Inflammatory macrophage treated with lipopolysaccharide for 4 hours (primary cell): ENCODE results near the gene PLAC8.

Experiments
- DNase-seq: peaks from one replicate; pipeline ENCODE4 v3.0.0-alpha.2; 2020

The PLAC8 gene

GRCh38 chr4:83114576-83114975, at the start of gene PLAC8:
TSS of gene PLAC8 (minus strand) at chr4:83114729. CDS start at chr4:83107921, 6,808 bp downstream.
- peak; percentile 69 for DNase-seq

GRCh38 chr4:83153417-83153816, 38.9 kb upstream of the PLAC8 start:
- peak; percentile 76 for DNase-seq

- DNase-seq, result peak; percentile 88
Observed at GRCh38 chr4:83152746-83153145, 38.2 kb upstream of the PLAC8 start.

- peak; percentile 49 for DNase-seq
Observed at GRCh38 chr4:83151651-83152050, 37.1 kb upstream of the PLAC8 start.

GRCh38 chr4:83150653-83151330, 36.3 kb upstream of the PLAC8 start:
- peak; percentile 72 for DNase-seq

- peak; percentile 84 for DNase-seq
Observed at GRCh38 chr4:83149865-83150652, 35.5 kb upstream of the PLAC8 start.

- no peak for DNase-seq
Observed at GRCh38 chr4:83146841-83147240, 32.3 kb upstream of the PLAC8 start.

GRCh38 chr4:83145776-83146175, 31.2 kb upstream of the PLAC8 start:
- DNase-seq, result peak; percentile 41

GRCh38 chr4:83139514-83140156, 25.1 kb upstream of the PLAC8 start:
- no peak for DNase-seq

GRCh38 chr4:83138946-83139345, 24.4 kb upstream of the PLAC8 start:
- no peak for DNase-seq

- DNase-seq, result no peak
Observed at GRCh38 chr4:83132065-83132464, 17.5 kb upstream of the PLAC8 start.

GRCh38 chr4:83129264-83129663, 14.7 kb upstream of the PLAC8 start:
- no peak for DNase-seq

- peak; percentile 90 for DNase-seq
Observed at GRCh38 chr4:83128240-83128929, 13.9 kb upstream of the PLAC8 start.

- peak; percentile 67 for DNase-seq
Observed at GRCh38 chr4:83125738-83126141, 11.2 kb upstream of the PLAC8 start.

- peak; percentile 85 for DNase-seq
Observed at GRCh38 chr4:83124111-83124780, 9.7 kb upstream of the PLAC8 start.

- no peak for DNase-seq
Observed at GRCh38 chr4:83121246-83121645, 6.7 kb upstream of the PLAC8 start.

- DNase-seq, result no peak
Observed at GRCh38 chr4:83118869-83119268, 4.3 kb upstream of the PLAC8 start.

- DNase-seq, result peak; percentile 39
Observed at GRCh38 chr4:83115656-83116285, 1.2 kb upstream of the PLAC8 start.

GRCh38 chr4:83115000-83115399, 471 bp upstream of the PLAC8 start:
- no peak for DNase-seq

GRCh38 chr4:83113429-83113786, 1.1 kb downstream of the PLAC8 start:
- peak; percentile 8 for DNase-seq

- peak; percentile 22 for DNase-seq
Observed at GRCh38 chr4:83112678-83113428, 1.7 kb downstream of the PLAC8 start.
